A549 (cell line): ENCODE data around the gene SALL2. TPM values are rescaled to one million over a fixed set of nuclear protein-coding genes. Genes with fewer than 3 reads are reported as not detected.

ENCODE experiments used
- ATAC-seq, 2 experiments: fragments of 200-7000 bp in 1 of 2; fragments of >200 bp in 1 of 2; cut with Nextera tagmentation in 1 of 2; cut with Tn5 transposase in 1 of 2; 3 replicates each; pipeline versions ENCODE4 v1.8.0 to v1.9.1; 2018 to 2020; ENCODE audit warnings: mild to moderate bottlenecking in 1 of 2, moderate library complexity in 1 of 2
- CTCF ChIA-PET: fragments of 300-600 bp; sonication (Branson Sonifier 250); formaldehyde crosslinking; extraction: SDS; loops from one replicate; lab custom pipeline; 2021; ENCODE audit warnings: antibody characterized with exemption, inconsistent platforms; lab: Yijun Ruan, JAX
- POLR2A ChIA-PET: fragments of 350-600 bp; formaldehyde crosslinking; extraction: SDS; loops from one replicate; lab custom pipeline; 2021; ENCODE audit warnings: antibody characterized with exemption, inconsistent platforms; lab: Yijun Ruan, JAX
- DNase-seq, 2 experiments: peaks; one replicate each; pipeline versions ENCODE4 v3.0.0 to v3.0.0-alpha.2; 2011 to 2016; ENCODE audit warnings: low read depth in 1 of 2, low spot score in 1 of 2
- FAIRE-seq: peaks from 2 replicates; lab custom pipeline; 2011; peaks lifted over from hg19 to GRCh38; lab: Jason Lieb, UNC
- H3K27ac ChIP-seq, 2 experiments: fragments of >200 bp; sonication (Bioruptor Twin); formaldehyde crosslinking; 3 replicates each; pipeline ENCODE4 v1.5.1; 2016 to 2017
- H3K4me1 ChIP-seq: fragments of >200 bp; sonication (Bioruptor Twin); formaldehyde crosslinking; 3 replicates; pipeline ENCODE4 v1.6.1; 2016
- H3K4me2 ChIP-seq: fragments of >200 bp; sonication (Bioruptor Twin); formaldehyde crosslinking; 3 replicates; pipeline ENCODE4 v1.6.1; 2016
- H3K4me3 ChIP-seq: fragments of >200 bp; sonication (Bioruptor Twin); formaldehyde crosslinking; 3 replicates; pipeline ENCODE4 v1.5.1; 2016
- H3K9me3 ChIP-seq: fragments of >200 bp; sonication (Bioruptor Twin); formaldehyde crosslinking; 3 replicates; pipeline ENCODE4 v1.6.1; 2016
- ATOH8 ChIP-seq: fragments of 250-450 bp; sonication (Bioruptor Pico); IDR thresholded peaks from 2 replicates; pipeline ENCODE4 v1.5.0; 2020; ENCODE audit warnings: low read depth, mild to moderate bottlenecking, moderate library complexity
- CBX2 ChIP-seq: fragments of 200-600 bp; sonication (generic); IDR thresholded peaks from 2 replicates; pipeline ENCODE4 v1.6.1; 2016; ENCODE audit warnings: low read depth, mild to moderate bottlenecking, borderline replicate concordance
- CBX8 ChIP-seq: fragments of 200-600 bp; sonication (generic); IDR thresholded peaks from 2 replicates; pipeline ENCODE4 v1.6.1; 2016
- CEBPB ChIP-seq, 2 experiments: fragments of >200 bp in 1 of 2; sonication (Bioruptor Twin) in 1 of 2; formaldehyde crosslinking in 1 of 2; IDR thresholded peaks; 2 replicates each; pipeline ENCODE4 v1.6.1; 2012 to 2016
- E2F6 ChIP-seq: IDR thresholded peaks from 2 replicates; pipeline ENCODE4 v1.6.1; 2012; ENCODE audit warnings: low read depth, borderline replicate concordance
- EHF ChIP-seq: fragments of 250-450 bp; sonication (Bioruptor Pico); IDR thresholded peaks from 2 replicates; pipeline ENCODE4 v1.5.0; 2020; ENCODE audit warnings: mild to moderate bottlenecking
- ELK1 ChIP-seq: fragments of 150-350 bp; IDR thresholded peaks from 2 replicates; pipeline ENCODE4 v1.6.1; 2014; ENCODE audit warnings: low read depth, mild to moderate bottlenecking, low read length
- FOXS1 ChIP-seq: fragments of 250-450 bp; sonication (Bioruptor Pico); IDR thresholded peaks from 2 replicates; pipeline ENCODE4 v1.5.0; 2020; ENCODE audit warnings: mild to moderate bottlenecking, moderate library complexity
- HDAC2 ChIP-seq: fragments of 200-600 bp; sonication (generic); IDR thresholded peaks from 2 replicates; pipeline ENCODE4 v1.6.1; 2016
- HMGXB4 ChIP-seq: fragments of 250-450 bp; sonication (Bioruptor Pico); IDR thresholded peaks from 2 replicates; pipeline ENCODE4 v1.5.0; 2021; ENCODE audit warnings: mild to moderate bottlenecking, moderate library complexity, borderline replicate concordance
- JUN ChIP-seq, 2 experiments: fragments of >200 bp; sonication (Bioruptor Twin); formaldehyde crosslinking; IDR thresholded peaks; 2 replicates in 1 of 2; 3 replicates in 1 of 2; pipeline ENCODE4 v1.6.1; 2016 to 2017
- JUNB ChIP-seq: fragments of >200 bp; sonication (Bioruptor Twin); formaldehyde crosslinking; IDR thresholded peaks from 2 replicates; pipeline ENCODE4 v1.6.1; 2016
- MAFK ChIP-seq: fragments of 450-650 bp; IDR thresholded peaks from 2 replicates; pipeline ENCODE4 v1.6.1; 2014; ENCODE audit not compliant: partially characterized antibody
- MAX ChIP-seq: IDR thresholded peaks from 2 replicates; pipeline ENCODE4 v1.6.1; 2012
- MAZ ChIP-seq: fragments of 150-350 bp; IDR thresholded peaks from 2 replicates; pipeline ENCODE4 v1.6.1; 2014; ENCODE audit warnings: antibody characterized with exemption, low read depth, low read length, borderline replicate concordance
- MYC ChIP-seq: IDR thresholded peaks from 2 replicates; pipeline ENCODE4 v1.6.1; 2012; ENCODE audit warnings: mild to moderate bottlenecking, inconsistent platforms, low read length, improper control_type of control experiment, borderline replicate concordance
- NR3C1 ChIP-seq: fragments of >200 bp; sonication (Bioruptor Twin); formaldehyde crosslinking; IDR thresholded peaks from 3 replicates; pipeline ENCODE4 v1.6.1; 2017
- PBX3 ChIP-seq: IDR thresholded peaks from 2 replicates; pipeline ENCODE4 v1.6.1; 2012
- POLR2A ChIP-seq: IDR thresholded peaks from 2 replicates; pipeline ENCODE4 v1.6.1; 2012; ENCODE audit warnings: mild to moderate bottlenecking, low read length
- POLR2AphosphoS2 ChIP-seq: conservative IDR thresholded peaks from 2 replicates; pipeline ENCODE4 v1.6.1; 2012; ENCODE audit warnings: low read length, improper control_type of control experiment, inconsistent platforms
- RFX5 ChIP-seq: fragments of 450-650 bp; IDR thresholded peaks from 2 replicates; pipeline ENCODE4 v1.7.1; 2014; ENCODE audit warnings: antibody characterized with exemption, mild to moderate bottlenecking, moderate library complexity
- RNF2 ChIP-seq: fragments of 200-600 bp; sonication (generic); IDR thresholded peaks from 2 replicates; pipeline ENCODE4 v1.6.1; 2016; ENCODE audit warnings: low read depth, mild to moderate bottlenecking, antibody characterized with exemption, moderate library complexity, borderline replicate concordance
- SREBF2 ChIP-seq: fragments of 450-650 bp; IDR thresholded peaks from 2 replicates; pipeline ENCODE4 v1.6.1; 2014; ENCODE audit warnings: mild to moderate bottlenecking, moderate library complexity
- ZFP36 ChIP-seq: fragments of 450-650 bp; IDR thresholded peaks from 2 replicates; pipeline ENCODE4 v1.6.1; 2014; ENCODE audit warnings: borderline replicate concordance; ENCODE audit not compliant: partially characterized antibody
- ZNF302 ChIP-seq: fragments of 250-450 bp; sonication (Bioruptor Pico); IDR thresholded peaks from 2 replicates; pipeline ENCODE4 v1.9.0; 2021; ENCODE audit warnings: inconsistent platforms, mild to moderate bottlenecking, moderate library complexity
- ZSCAN20 ChIP-seq: fragments of 250-450 bp; sonication (Bioruptor Pico); IDR thresholded peaks from 2 replicates; pipeline ENCODE4 v1.8.0; 2022; ENCODE audit warnings: mild to moderate bottlenecking, moderate library complexity
- WGBS: methylation state at CpG from one replicate; pipeline ENCODE4 v1.1.6; 2017; ENCODE audit errors: missing lambda C conversion rate; 5-methylcytosine and 5-hydroxymethylcytosine counted together
- polyA plus RNA-seq, 4 experiments: library from polyadenylated mRNA; depleted of rRNA in 3 of 4; stranded (reverse); fragments of >200 nt; fragmentation: RNase III in 1 of 4; extraction: RNeasy Plus Mini Kit Qiagen cat#74134 plus additional on column Dnase treatment in 1 of 4; gene quantifications; 2 replicates in 3 of 4; 3 replicates in 1 of 4; pipeline ENCODE4 v1.2.3, GENCODE V29; 2011 to 2017

SALL2 gene
- polyA plus RNA-seq, 2 of the 4 experiments (the other 2 are of a cell fraction) = 2.8 to 3.5 TPM

- TF ChIP-seq MYC = no peak
- TF ChIP-seq HMGXB4 (CRISPR knock-in tag) = no peak
- peak; percentile 37 for TF ChIP-seq ZFP36
- TF ChIP-seq JUN (IDR thresholded peaks at IDR 0.05) = peak in 1 of 2 experiments; percentile 30; a peak in 1 of 5 replicates
- TF ChIP-seq ZNF302 (CRISPR knock-in tag) = no peak
- no peak for TF ChIP-seq PBX3
- TF ChIP-seq ZSCAN20 (CRISPR knock-in tag) = no peak
- TF ChIP-seq NR3C1 = no peak
- TF ChIP-seq ELK1 = no peak
- TF ChIP-seq EHF (CRISPR knock-in tag) = no peak
- no peak for TF ChIP-seq E2F6
- TF ChIP-seq FOXS1 (CRISPR knock-in tag) = no peak
- TF ChIP-seq JUNB = no peak
- no peak for TF ChIP-seq SREBF2
- TF ChIP-seq CEBPB (IDR thresholded peaks at IDR 0.05) = no peak
- 0 out of 2 replicates have a peak, but pooled peaks have one; percentile 26 for TF ChIP-seq RFX5
- no peak for TF ChIP-seq POLR2A
- no peak for TF ChIP-seq CBX8
- no peak for TF ChIP-seq HDAC2
Observed at GRCh38 chr14:21557084-21557901, 31.1 kb upstream of the SALL2 start (continued).

- Histone ChIP-seq H3K9me3 (no peaks in the 10 kb centered on the region), H3K4me2 (peak overlapping the region; percentile 79; the same call in 2 of the 3 replicates), H3K27ac (peak overlapping the region in 1 of 2 experiments; percentile 67; a peak in 3 of 6 replicates), H3K4me1 (peaks cover 11% of the 10 kb centered on the region; the same call in 2 of the 3 replicates)
- WGBS = 52% methylated on average over 5 of the region's 5 CpGs
- no peak for DNase-seq
- ATAC-seq = no peak; a peak in 2 of 6 replicates
- CTCF ChIA-PET = interaction anchor here (0.6 to 8.2 kb wide), 20 partner anchors 10 to 766 kb away, joined by 3 to 84 read pairs (median 4); partner anchors contain the start of gene SUPT16H
- POLR2A ChIA-PET = interaction anchor here (0.7 to 1.4 kb wide), 3 partner anchors 45 to 119 kb away, joined by 4 read pairs; partner anchors contain the start of gene METTL3
- TF ChIP-seq MAX (no peak), ELK1 (no peak), RNF2 (no peak), E2F6 (no peak), MYC (no peak), POLR2AphosphoS2 (no peak), MAZ (no peak), CBX2 (no peak), CEBPB (IDR thresholded peaks at IDR 0.05) (no peak), JUN (IDR thresholded peaks at IDR 0.05) (no peak), MAFK (no peak), ATOH8 (CRISPR knock-in tag) (no peak)
- TF ChIP-seq, all 56 proteins: peak for 0
- no peak overlapping the region for H3K4me3 ChIP-seq
- no peak for FAIRE-seq
Observed at GRCh38 chr14:21556378-21557083, 30.4 kb upstream of the SALL2 start.
